GM23248 (cell line): ENCODE results near the gene AGRN. TPM values are rescaled to one million over a fixed set of nuclear protein-coding genes. Genes with fewer than 3 reads are reported as not detected.

Source experiments
- DNase-seq: peaks from one replicate; pipeline ENCODE4 v3.0.0-alpha.2; 2015
- H2AFZ ChIP-seq: fragments of 200-600 bp; sonication (generic); 2 replicates; pipeline ENCODE4 v1.6.1; 2016; ENCODE audit warnings: antibody characterized with exemption
- H3F3A ChIP-seq: fragments of 200-600 bp; sonication (generic); 2 replicates; pipeline ENCODE4 v1.6.1; 2016; ENCODE audit warnings: mild to moderate bottlenecking, antibody characterized with exemption, mixed run types; ENCODE audit not compliant: insufficient read depth
- H3K27ac ChIP-seq: fragments of 200-600 bp; sonication (generic); 2 replicates; pipeline ENCODE4 v1.5.1; 2016; ENCODE audit warnings: mild to moderate bottlenecking
- H3K27me3 ChIP-seq: fragments of 200-600 bp; sonication (generic); replicated peaks from 2 replicates; pipeline ENCODE4 v1.6.1; 2016; ENCODE audit warnings: mild to moderate bottlenecking; ENCODE audit not compliant: insufficient read depth
- H3K36me3 ChIP-seq: fragments of 200-600 bp; sonication (generic); 2 replicates; pipeline ENCODE4 v1.6.1; 2016; ENCODE audit warnings: low read depth, mild to moderate bottlenecking
- H3K4me1 ChIP-seq: fragments of 200-600 bp; sonication (generic); 2 replicates; pipeline ENCODE4 v1.6.1; 2016; ENCODE audit warnings: mild to moderate bottlenecking; ENCODE audit not compliant: insufficient read depth
- H3K4me2 ChIP-seq: fragments of 200-600 bp; sonication (generic); one replicate; pipeline ENCODE4 v1.6.1; 2016; ENCODE audit warnings: mild to moderate bottlenecking; ENCODE audit not compliant: unreplicated experiment
- H3K4me3 ChIP-seq: fragments of 200-600 bp; sonication (generic); 2 replicates; pipeline ENCODE4 v1.5.1; 2016; ENCODE audit warnings: mild to moderate bottlenecking
- H3K79me2 ChIP-seq: fragments of 200-600 bp; sonication (generic); 2 replicates; pipeline ENCODE4 v1.6.1; 2016; ENCODE audit warnings: mild to moderate bottlenecking; ENCODE audit not compliant: insufficient read depth
- H3K9ac ChIP-seq: fragments of 200-600 bp; sonication (generic); 2 replicates; pipeline ENCODE4 v1.6.1; 2016; ENCODE audit warnings: mild to moderate bottlenecking
- H3K9me2 ChIP-seq: fragments of 200-600 bp; sonication (generic); 2 replicates; pipeline ENCODE4 v1.6.1; 2016; ENCODE audit warnings: mixed run types, mild to moderate bottlenecking, moderate library complexity; ENCODE audit not compliant: insufficient read depth
- H3K9me3 ChIP-seq: fragments of 200-600 bp; sonication (generic); one replicate; pipeline ENCODE4 v1.6.1; 2017; ENCODE audit warnings: low read depth
- H4K20me1 ChIP-seq: fragments of 200-600 bp; sonication (generic); 2 replicates; pipeline ENCODE4 v1.6.0; 2016; ENCODE audit not compliant: insufficient read depth
- EZH2 ChIP-seq: fragments of 200-600 bp; sonication (generic); IDR thresholded peaks from 2 replicates; pipeline ENCODE4 v1.6.1; 2018; ENCODE audit warnings: antibody characterized with exemption, mild to moderate bottlenecking; ENCODE audit not compliant: insufficient read depth, poor library complexity, severe bottlenecking
- EZH2phosphoT487 ChIP-seq: fragments of 200-600 bp; sonication (generic); IDR thresholded peaks from 2 replicates; pipeline ENCODE4 v1.6.1; 2018; ENCODE audit warnings: antibody characterized with exemption, moderate library complexity, mild to moderate bottlenecking, low read depth; ENCODE audit not compliant: insufficient read depth
- WGBS, 2 experiments: methylation state at CpG; one replicate each; pipeline ENCODE4 v1.1.6; 2015 to 2017; ENCODE audit warnings: low lambda C conversion rate in 2 of 2, low coverage in 1 of 2; ENCODE audit errors: missing lambda C conversion rate in 2 of 2; 5-methylcytosine and 5-hydroxymethylcytosine counted together
- in situ Hi-C: fragments of 300-500 bp; cut with MboI; formaldehyde crosslinking; loops from 2 replicates; pipeline ENCODE4 v1.15.0; 2020
- polyA plus RNA-seq: library from polyadenylated mRNA; unstranded; fragments of >200 nt; fragmentation: Nextera tagmentation; extraction: Ambion mirVana; gene quantifications from 2 replicates; pipeline ENCODE4 v1.2.1, GENCODE V29; 2016
- total RNA-seq: library from RNA; depleted of rRNA; stranded (reverse); fragments of >200 nt; shearing (Covaris generic); gene quantifications from 2 replicates; pipeline ENCODE4 v1.2.3, GENCODE V29; 2014

Gene AGRN
- total and polyA plus RNA-seq, 2 experiments from 2014 or later = 1.4 to 43.2 TPM

DNA sequence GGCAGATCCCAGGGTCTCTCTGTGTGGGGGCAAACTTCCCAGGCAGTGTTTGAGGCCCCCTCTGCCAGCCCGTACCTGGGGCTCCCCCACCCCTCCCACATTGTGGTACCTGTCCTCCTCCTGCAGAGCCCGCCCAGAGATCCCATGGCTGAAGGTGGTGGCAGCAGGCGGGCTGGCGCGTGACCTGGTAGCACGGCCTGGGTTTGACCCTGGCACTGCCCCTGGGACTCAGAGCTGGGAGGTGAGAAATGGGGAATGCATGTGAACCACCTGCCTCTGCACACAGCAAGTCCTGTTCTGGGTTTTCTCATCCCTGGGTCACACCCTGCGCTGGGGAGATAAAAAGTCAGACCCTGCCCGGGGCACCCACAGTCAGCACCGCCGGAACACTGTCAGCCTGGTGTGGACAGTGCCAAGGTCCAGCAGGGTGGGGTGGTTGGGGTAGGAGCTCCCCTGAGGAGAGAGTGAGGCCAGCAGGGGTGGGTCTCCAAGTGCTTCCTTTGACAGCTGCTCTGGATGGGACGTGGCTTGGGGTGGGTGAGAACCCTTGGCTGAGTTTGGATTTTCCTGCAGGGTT lies 11.8 kb downstream of the AGRN start:
- H3K79me2 ChIP-seq = no peaks in the 10 kb centered on the region
- H3K27ac ChIP-seq = no peak overlapping the region
- no peak overlapping the region for H3K4me2 ChIP-seq
- H3K36me3 ChIP-seq = no peaks in the 10 kb centered on the region
- no peaks in the 10 kb centered on the region for H3K4me1 ChIP-seq
- H4K20me1 ChIP-seq = no peaks in the 10 kb centered on the region
- H3K9ac ChIP-seq = no peak overlapping the region
- no peak for DNase-seq
- H3K27me3 ChIP-seq = peaks cover 8% of the 10 kb centered on the region
- H3K9me3 ChIP-seq = no peaks in the 10 kb centered on the region
- 75 to 78% methylated on average over 11 of the region's 11 CpGs for WGBS, 2 experiments
- no peaks in the 10 kb centered on the region for H3F3A ChIP-seq
- H2AFZ ChIP-seq = no peak overlapping the region
- in situ Hi-C loops = no loop called here
- H3K9me2 ChIP-seq = no peaks in the 10 kb centered on the region
- no peak overlapping the region for H3K4me3 ChIP-seq
- TF ChIP-seq EZH2phosphoT487 (no peak), EZH2 (no peak)

DNA sequence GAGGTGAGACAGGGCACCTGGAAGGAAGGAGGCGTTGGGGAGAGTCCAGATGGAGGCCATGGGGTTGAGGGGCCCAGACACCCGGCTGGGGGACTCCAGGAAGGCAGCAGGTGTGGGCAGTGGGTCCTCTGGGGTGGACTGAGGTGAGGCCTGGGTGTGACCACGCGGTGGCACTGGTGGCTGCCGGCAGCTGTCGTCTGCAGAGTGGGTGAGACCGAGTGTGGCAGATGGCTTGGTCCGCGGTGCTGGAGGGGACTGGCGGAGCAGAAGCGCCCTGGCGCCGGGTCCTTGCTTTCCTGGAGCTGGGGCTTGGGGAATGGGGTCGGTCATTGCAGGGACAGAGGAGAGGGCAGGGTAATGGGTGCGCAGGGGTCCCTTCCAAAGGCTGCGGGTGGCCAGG lies 12.5 kb downstream of the AGRN start:
- Histone ChIP-seq H3F3A (no peaks in the 10 kb centered on the region), H3K9ac (no peak overlapping the region), H3K9me2 (no peaks in the 10 kb centered on the region), H3K9me3 (no peaks in the 10 kb centered on the region), H3K4me2 (no peak overlapping the region), H3K4me1 (no peaks in the 10 kb centered on the region), H3K79me2 (no peaks in the 10 kb centered on the region), H4K20me1 (no peaks in the 10 kb centered on the region), H3K36me3 (no peaks in the 10 kb centered on the region), H3K27ac (no peak overlapping the region), H2AFZ (no peak overlapping the region), H3K27me3 (peaks cover 8% of the 10 kb centered on the region), H3K4me3 (no peak overlapping the region; the same call in 1 of the 2 replicates)
- DNase-seq = no peak
- no peak for TF ChIP-seq EZH2
- TF ChIP-seq EZH2phosphoT487 = no peak
- in situ Hi-C loops = no loop called here
- 19% methylated on average over 16 of the region's 16 CpGs for WGBS, 2 experiments

DNA sequence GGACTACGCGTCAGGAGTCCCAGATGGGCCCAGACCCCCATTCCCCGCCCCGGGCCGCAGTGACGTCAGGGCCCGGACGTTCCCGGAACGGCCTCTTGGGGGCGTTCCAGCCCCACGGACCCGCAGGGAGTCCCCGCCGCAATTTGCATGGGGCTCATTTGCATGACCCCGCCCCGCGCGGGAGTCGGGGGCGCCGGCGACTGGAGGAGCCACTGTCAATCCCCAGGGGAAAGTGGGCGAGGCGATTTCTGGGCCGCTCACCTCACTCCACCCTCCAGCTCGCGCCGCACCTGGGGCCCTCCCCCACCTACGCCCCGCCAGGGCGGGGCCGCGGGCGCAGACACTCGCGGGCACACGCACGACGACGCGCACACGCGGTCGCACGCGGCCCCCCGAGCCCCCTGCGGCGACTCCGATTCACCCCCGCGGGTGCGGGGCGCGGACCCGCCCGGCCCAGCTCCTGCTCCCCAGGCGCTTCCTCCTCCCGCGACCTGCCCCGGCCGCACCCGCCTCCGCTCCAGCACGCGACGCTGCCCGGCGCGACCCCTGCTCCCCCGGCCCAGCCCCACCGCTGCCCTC lies 13.2 kb downstream of the AGRN start:
- peaks cover 8% of the 10 kb centered on the region for H3K27me3 ChIP-seq
- peak overlapping the region; percentile 71 for H3K4me2 ChIP-seq
- H3K9ac ChIP-seq = peak overlapping the region; percentile 33; the same call in 1 of the 2 replicates
- TF ChIP-seq EZH2phosphoT487 (no peak), EZH2 (peak; percentile 70)
- no peaks in the 10 kb centered on the region for H3F3A ChIP-seq
- no peaks in the 10 kb centered on the region for H3K9me2 ChIP-seq
- H3K4me3 ChIP-seq = peak overlapping the region; percentile 64
- H3K4me1 ChIP-seq = no peaks in the 10 kb centered on the region
- in situ Hi-C loops = no loop called here
- H3K27ac ChIP-seq = no peak overlapping the region
- DNase-seq = peak; percentile 82
- H3K79me2 ChIP-seq = no peaks in the 10 kb centered on the region
- no peaks in the 10 kb centered on the region for H4K20me1 ChIP-seq
- H2AFZ ChIP-seq = no peak overlapping the region
- WGBS, 2 experiments = 0 to 2% methylated on average over 15 to 67 of the region's 73 CpGs
- H3K9me3 ChIP-seq = no peaks in the 10 kb centered on the region
- no peaks in the 10 kb centered on the region for H3K36me3 ChIP-seq

DNA sequence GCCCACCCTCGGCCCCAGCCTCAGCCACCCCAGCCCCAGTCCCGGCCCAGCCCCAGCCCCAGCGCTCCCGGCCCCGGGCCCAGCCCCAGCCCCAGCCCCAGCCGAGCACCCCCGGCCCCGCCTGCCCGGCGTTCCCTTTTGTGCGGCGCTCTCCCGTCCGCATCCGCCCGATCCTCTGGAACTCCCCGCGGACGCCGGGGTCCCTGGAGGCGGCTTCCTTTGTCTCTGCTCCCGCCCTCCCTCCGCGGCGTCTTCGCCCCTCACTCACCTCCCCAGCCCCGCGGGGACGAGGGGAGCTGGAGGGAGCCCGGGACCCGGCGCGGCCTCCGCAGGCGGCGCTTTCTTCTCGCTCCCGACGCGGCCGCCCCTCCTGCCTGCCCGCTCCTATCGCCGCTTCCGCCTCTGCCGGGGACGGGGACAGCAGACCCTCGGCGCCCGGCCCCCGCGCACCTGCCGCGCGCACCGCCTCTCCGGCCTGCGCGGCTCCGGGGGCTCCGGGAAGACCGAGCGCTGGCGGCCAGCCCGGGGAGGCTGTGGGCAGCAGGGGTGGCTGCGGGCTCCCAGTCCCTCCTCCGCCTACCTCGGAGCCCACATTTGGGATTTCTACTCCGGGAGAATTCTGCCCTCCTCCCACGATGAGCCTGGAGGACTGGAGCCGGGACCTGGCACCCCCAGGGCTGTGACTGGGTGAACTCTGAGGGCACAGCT lies 14.0 kb downstream of the AGRN start:
- no peaks in the 10 kb centered on the region for H3K4me1 ChIP-seq
- TF ChIP-seq EZH2phosphoT487 (0 out of 2 replicates have a peak, but pooled peaks have one; percentile 68), EZH2 (peak; percentile 79)
- H2AFZ ChIP-seq = no peak overlapping the region
- H3K9ac ChIP-seq = no peak overlapping the region
- WGBS, 2 experiments = 1 to 2% methylated on average over 18 to 70 of the region's 71 CpGs
- H3K9me2 ChIP-seq = no peaks in the 10 kb centered on the region
- H4K20me1 ChIP-seq = no peaks in the 10 kb centered on the region
- no peaks in the 10 kb centered on the region for H3K9me3 ChIP-seq
- in situ Hi-C loops = no loop called here
- H3K79me2 ChIP-seq = no peaks in the 10 kb centered on the region
- H3K27ac ChIP-seq = no peak overlapping the region
- H3F3A ChIP-seq = no peaks in the 10 kb centered on the region
- 0 out of 2 replicates have a peak overlapping the region, but pooled peaks have one; percentile 29 for H3K4me3 ChIP-seq
- no peak for DNase-seq
- no peaks in the 10 kb centered on the region for H3K36me3 ChIP-seq
- H3K27me3 ChIP-seq = peaks cover 8% of the 10 kb centered on the region
- H3K4me2 ChIP-seq = no peak overlapping the region
